Muscle layer of colon (tissue), 2 donors: ENCODE measurements around the gene MRPL33.
"Not testable (repeated sequence)": the region's sequence is repeated elsewhere in the genome, so short reads cannot be mapped to it uniquely, and the experiment has no call there.

ENCODE experiments used
- H3K27ac ChIP-seq: one replicate; pipeline ENCODE4 v1.7.0; 2013; ENCODE audit warnings: low read depth, mild to moderate bottlenecking, low read length, moderate library complexity
- H3K27me3 ChIP-seq, 2 donors: one replicate each; pipeline ENCODE4 v1.7.0; 2013; ENCODE audit warnings: low read length in 2 of 2, mild to moderate bottlenecking in 2 of 2; ENCODE audit not compliant: insufficient read depth in 2 of 2, control insufficient read depth in 1 of 2
- H3K36me3 ChIP-seq: one replicate; pipeline ENCODE4 v1.7.0; 2013; ENCODE audit warnings: mild to moderate bottlenecking, low read length; ENCODE audit not compliant: insufficient read depth
- H3K4me1 ChIP-seq: one replicate; pipeline ENCODE4 v1.7.0; 2013; ENCODE audit warnings: mild to moderate bottlenecking, low read length; ENCODE audit not compliant: insufficient read depth
- H3K4me3 ChIP-seq, 2 donors: one replicate each; pipeline ENCODE4 v1.7.0; 2013; ENCODE audit warnings: low read length in 2 of 2, low read depth in 1 of 2, mild to moderate bottlenecking in 1 of 2, moderate library complexity in 1 of 2
- H3K9ac ChIP-seq: one replicate; pipeline ENCODE4 v1.7.0; 2013; ENCODE audit warnings: low read length
- H3K9me3 ChIP-seq: one replicate; pipeline ENCODE4 v1.7.0; 2013; ENCODE audit warnings: mild to moderate bottlenecking, low read length
- donor health status: abdominal sarcoma.
- donor health status: Adenocarcinoma of cecum.

The MRPL33 gene

GRCh38 chr2:27746325-27746724 lies 25.2 kb upstream of the MRPL33 start:
- H3K9ac ChIP-seq, result no peak overlapping the region
- H3K4me1 ChIP-seq, result no peaks in the 10 kb centered on the region
- H3K9me3 ChIP-seq, result no peaks in the 10 kb centered on the region
- H3K27me3 ChIP-seq, result no peaks in the 10 kb centered on the region
- H3K36me3 ChIP-seq, result no peaks in the 10 kb centered on the region
- no peak overlapping the region for H3K4me3 ChIP-seq
- no peak overlapping the region for H3K27ac ChIP-seq

GRCh38 chr2:27747827-27748352 lies 23.6 kb upstream of the MRPL33 start:
- H3K4me3 ChIP-seq, result no peak overlapping the region
- no peaks in the 10 kb centered on the region for H3K4me1 ChIP-seq
- H3K9me3 ChIP-seq, result no peaks in the 10 kb centered on the region
- no peak overlapping the region for H3K27ac ChIP-seq
- no peaks in the 10 kb centered on the region for H3K27me3 ChIP-seq
- no peaks in the 10 kb centered on the region for H3K36me3 ChIP-seq
- H3K9ac ChIP-seq, result no peak overlapping the region

GRCh38 chr2:27748803-27749554 lies 22.5 kb upstream of the MRPL33 start:
- H3K27me3 ChIP-seq, H3K9me3 ChIP-seq, H3K4me1 ChIP-seq, H3K36me3 ChIP-seq, H3K9ac ChIP-seq, H3K27ac ChIP-seq, H3K4me3 ChIP-seq: not testable (repeated sequence)

GRCh38 chr2:27751377-27751776 lies 20.1 kb upstream of the MRPL33 start:
- Histone ChIP-seq H3K36me3 (no peaks in the 10 kb centered on the region), H3K27me3 (no peaks in the 10 kb centered on the region), H3K27ac (no peak overlapping the region), H3K9ac (no peak overlapping the region), H3K4me3 (no peak overlapping the region), H3K9me3 (no peaks in the 10 kb centered on the region), H3K4me1 (no peaks in the 10 kb centered on the region)

GRCh38 chr2:27752551-27753237 lies 18.8 kb upstream of the MRPL33 start:
- no peaks in the 10 kb centered on the region for H3K36me3 ChIP-seq
- no peaks in the 10 kb centered on the region for H3K9me3 ChIP-seq
- H3K4me3 ChIP-seq, result no peak overlapping the region
- no peaks in the 10 kb centered on the region for H3K4me1 ChIP-seq
- H3K27ac ChIP-seq, result no peak overlapping the region
- no peaks in the 10 kb centered on the region for H3K27me3 ChIP-seq
- H3K9ac ChIP-seq, result no peak overlapping the region

- Histone ChIP-seq H3K9ac (no peak overlapping the region), H3K27me3 (no peaks in the 10 kb centered on the region), H3K4me1 (no peaks in the 10 kb centered on the region), H3K27ac (no peak overlapping the region), H3K9me3 (no peaks in the 10 kb centered on the region), H3K36me3 (no peaks in the 10 kb centered on the region), H3K4me3 (no peak overlapping the region)
These were observed 17.4 kb upstream of the MRPL33 start for GRCh38 chr2:27754138-27754588.

GRCh38 chr2:27754831-27755230 lies 16.7 kb upstream of the MRPL33 start:
- H3K27me3 ChIP-seq, result no peaks in the 10 kb centered on the region

GRCh38 chr2:27756091-27756490 lies 15.4 kb upstream of the MRPL33 start:
- Histone ChIP-seq H3K4me3 (no peak overlapping the region), H3K4me1 (no peaks in the 10 kb centered on the region), H3K27me3 (no peaks in the 10 kb centered on the region), H3K27ac (no peak overlapping the region), H3K9me3 (no peaks in the 10 kb centered on the region), H3K36me3 (no peaks in the 10 kb centered on the region), H3K9ac (no peak overlapping the region)

More at GRCh38 chr2:27754831-27755230, 16.7 kb upstream of the MRPL33 start:
- Histone ChIP-seq H3K4me3 (no peak overlapping the region), H3K4me1 (no peaks in the 10 kb centered on the region), H3K36me3 (no peaks in the 10 kb centered on the region), H3K27ac (no peak overlapping the region), H3K9me3 (no peaks in the 10 kb centered on the region), H3K9ac (no peak overlapping the region)

GRCh38 chr2:27756544-27757498 lies 14.7 kb upstream of the MRPL33 start:
- Histone ChIP-seq H3K27ac (no peak overlapping the region), H3K36me3 (no peaks in the 10 kb centered on the region), H3K9me3 (no peaks in the 10 kb centered on the region), H3K4me3 (no peak overlapping the region), H3K9ac (no peak overlapping the region), H3K4me1 (no peaks in the 10 kb centered on the region), H3K27me3 (no peaks in the 10 kb centered on the region)

GRCh38 chr2:27762951-27763906 lies 8.3 kb upstream of the MRPL33 start:
- Histone ChIP-seq H3K9ac (no peak overlapping the region), H3K27ac (no peak overlapping the region), H3K4me3 (no peak overlapping the region), H3K4me1 (peaks cover 8% of the 10 kb centered on the region), H3K36me3 (no peaks in the 10 kb centered on the region), H3K9me3 (no peaks in the 10 kb centered on the region), H3K27me3 (peaks cover 0 to 4% of the 10 kb centered on the region in 2 donors)
